ENCODE results near the gene MAP1LC3A.

- TF ChIP-seq EZH2 (IDR thresholded peaks at IDR 0.05): no peak
- no peak for TF ChIP-seq POLR2AphosphoS5 (IDR thresholded peaks at IDR 0.05; ENCODE audit: borderline replicate concordance, low read depth, low read length)
Measured at GRCh38 chr20:34536798-34537394, 21.6 kb upstream of the MAP1LC3A start.
